Neural progenitor cell (in vitro differentiated cells): Measurements from ENCODE around the gene FOLR1. TPM values are rescaled to one million over a fixed set of nuclear protein-coding genes. Genes with fewer than 3 reads are reported as not detected.
"Not testable (repeated sequence)": the region's sequence is repeated elsewhere in the genome, so short reads cannot be mapped to it uniquely, and the experiment has no call there.

ENCODE experiments used
- DNase-seq: peaks from one replicate; pipeline ENCODE4 v3.0.0-alpha.2; 2016; ENCODE audit warnings: low spot score
- H2AFZ ChIP-seq: fragments of 200-600 bp; sonication (generic); replicated peaks from 2 replicates; pipeline ENCODE4 v1.6.1; 2016; ENCODE audit warnings: antibody characterized with exemption
- H3F3A ChIP-seq: fragments of 200-600 bp; sonication (generic); 2 replicates; pipeline ENCODE4 v1.6.1; 2016; ENCODE audit warnings: antibody characterized with exemption, low read depth
- H3K27ac ChIP-seq: fragments of 200-600 bp; sonication (generic); 2 replicates; pipeline ENCODE4 v1.5.1; 2016; ENCODE audit warnings: mild to moderate bottlenecking
- H3K27me3 ChIP-seq: fragments of 200-600 bp; sonication (generic); 2 replicates; pipeline ENCODE4 v1.6.1; 2016; ENCODE audit warnings: mild to moderate bottlenecking, moderate library complexity
- H3K36me3 ChIP-seq: fragments of 200-600 bp; sonication (generic); 2 replicates; pipeline ENCODE4 v1.5.1; 2016
- H3K4me1 ChIP-seq: fragments of 200-600 bp; sonication (generic); 2 replicates; pipeline ENCODE4 v1.6.1; 2016; ENCODE audit warnings: mixed run types
- H3K4me2 ChIP-seq: fragments of 200-600 bp; sonication (generic); 2 replicates; pipeline ENCODE4 v1.6.1; 2016
- H3K4me3 ChIP-seq: fragments of 200-600 bp; sonication (generic); 2 replicates; pipeline ENCODE4 v1.5.1; 2016
- H3K79me2 ChIP-seq: fragments of 200-600 bp; sonication (generic); 2 replicates; pipeline ENCODE4 v1.6.1; 2016; ENCODE audit warnings: low read depth
- H3K9ac ChIP-seq: fragments of 200-600 bp; sonication (generic); 2 replicates; pipeline ENCODE4 v1.6.1; 2016
- H3K9me3 ChIP-seq: fragments of 200-600 bp; sonication (generic); 2 replicates; pipeline ENCODE4 v1.5.1; 2016; ENCODE audit warnings: low read depth
- H4K20me1 ChIP-seq: fragments of 200-600 bp; sonication (generic); 2 replicates; pipeline ENCODE4 v1.6.1; 2016; ENCODE audit warnings: low read depth
- H3K27ac Mint-ChIP-seq: 3 replicates; pipeline ENCODE4 v1.8.0; 2021; ENCODE audit warnings: mixed read lengths
- H3K27me3 Mint-ChIP-seq: 2 replicates; pipeline ENCODE4 v1.8.0; 2022; ENCODE audit warnings: low read depth, mild to moderate bottlenecking, inconsistent platforms, moderate library complexity, mixed read lengths; ENCODE audit not compliant: insufficient read depth
- H3K36me3 Mint-ChIP-seq: 3 replicates; pipeline ENCODE4 v1.8.0; 2021; ENCODE audit warnings: mixed read lengths
- H3K4me1 Mint-ChIP-seq: 3 replicates; pipeline ENCODE4 v1.8.0; 2021; ENCODE audit warnings: mixed read lengths
- H3K4me3 Mint-ChIP-seq: 3 replicates; pipeline ENCODE4 v1.8.0; 2021; ENCODE audit warnings: mild to moderate bottlenecking, moderate library complexity, mixed read lengths
- H3K9me3 Mint-ChIP-seq: 3 replicates; pipeline ENCODE4 v1.8.0; 2020; ENCODE audit warnings: mixed read lengths
- EZH2 ChIP-seq: fragments of 200-600 bp; sonication (generic); IDR thresholded peaks from 2 replicates; pipeline ENCODE4 v1.6.1; 2017; ENCODE audit warnings: antibody characterized with exemption, mild to moderate bottlenecking, moderate library complexity
- EZH2phosphoT487 ChIP-seq: fragments of 200-600 bp; sonication (generic); IDR thresholded peaks from 2 replicates; pipeline ENCODE4 v1.6.1; 2017; ENCODE audit warnings: antibody characterized with exemption
- total RNA-seq: library from RNA; depleted of rRNA; stranded (reverse); fragments of >200 nt; gene quantifications from 2 replicates; pipeline ENCODE4 v1.2.3, GENCODE V29; 2015; ENCODE audit warnings: low replicate concordance
- TF ChIP-seq, protein P1 (sequence below): fragments of 200-600 bp; sonication (generic); IDR thresholded peaks from 2 replicates; pipeline ENCODE4 v1.5.1; 2017; ENCODE audit warnings: antibody characterized with exemption, mild to moderate bottlenecking

Gene FOLR1
- total RNA-seq: 3.6 and 9.6 TPM in 2 replicates

DNA sequence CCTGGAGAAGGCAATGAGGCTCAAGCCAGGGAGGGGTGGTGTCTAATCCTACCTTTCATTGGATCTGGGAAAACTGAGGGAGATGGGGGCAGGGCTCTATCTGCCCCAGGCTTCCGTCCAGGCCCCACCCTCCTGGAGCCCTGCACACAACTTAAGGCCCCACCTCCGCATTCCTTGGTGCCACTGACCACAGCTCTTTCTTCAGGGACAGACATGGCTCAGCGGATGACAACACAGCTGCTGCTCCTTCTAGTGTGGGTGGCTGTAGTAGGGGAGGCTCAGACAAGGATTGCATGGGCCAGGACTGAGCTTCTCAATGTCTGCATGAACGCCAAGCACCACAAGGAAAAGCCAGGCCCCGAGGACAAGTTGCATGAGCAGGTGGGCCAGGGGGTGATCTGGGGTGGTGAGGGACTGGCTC, at the start of gene FOLR1:
Gene FOLR1, plus strand, starts transcription at position 180 of the 421 bp plus-strand sequence. Its CDS starts 34 bp downstream, at position 214.
- no peaks in the 10 kb centered on the region for H3K9me3 ChIP-seq
- no peak within 1 kb of the TSS for H3K4me3 ChIP-seq
- no peak within 1 kb of the TSS for H3K4me3 Mint-ChIP-seq
- H3K4me2 ChIP-seq: peak within 1 kb of the TSS; percentile 39
- no peak within 1 kb of the TSS for H3K9ac ChIP-seq
- H3K4me1 ChIP-seq: peaks cover 32% of the 10 kb centered on the region
- no peaks in the 10 kb centered on the region for H3F3A ChIP-seq
- no peak for TF ChIP-seq EZH2phosphoT487
- peak within 1 kb of the TSS; percentile 88 for H3K27ac Mint-ChIP-seq
- H3K4me1 Mint-ChIP-seq: peaks cover 24% of the 10 kb centered on the region
- DNase-seq: peak; percentile 56
- H3K36me3 ChIP-seq: no peaks in the 10 kb centered on the region
- no peaks in the 10 kb centered on the region for H3K27me3 ChIP-seq
- H3K9me3 Mint-ChIP-seq: no peaks in the 10 kb centered on the region
- no peaks in the 10 kb centered on the region for H3K36me3 Mint-ChIP-seq
- H3K27ac ChIP-seq: no peak within 1 kb of the TSS
- no peaks in the 10 kb centered on the region for H3K79me2 ChIP-seq
- H4K20me1 ChIP-seq: no peaks in the 10 kb centered on the region
- H3K27me3 Mint-ChIP-seq: peaks cover 5% of the 10 kb centered on the region
- peak within 1 kb of the TSS; percentile 85 for H2AFZ ChIP-seq

DNA sequence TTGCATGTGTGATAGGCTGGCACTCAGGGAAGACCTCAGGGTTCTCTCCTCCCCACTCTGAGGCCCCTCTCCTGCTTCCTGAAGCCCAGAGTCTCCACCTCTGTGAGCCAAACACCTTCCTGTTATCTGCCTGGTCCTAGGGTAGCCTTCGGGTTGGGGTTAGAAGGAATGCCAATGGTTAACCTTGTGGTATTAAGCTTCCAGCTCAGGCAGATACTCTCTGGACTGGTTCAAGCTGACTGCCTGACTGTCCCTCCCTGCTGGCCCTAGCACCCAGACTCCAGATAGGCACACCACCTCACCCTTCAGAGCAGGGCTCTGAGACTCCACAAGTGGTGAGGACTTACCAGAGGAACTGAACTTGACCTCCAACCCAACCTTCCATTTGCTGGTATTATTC, 49.4 kb upstream of the FOLR1 start:
- H3K4me3 ChIP-seq: not testable (repeated sequence)

DNA sequence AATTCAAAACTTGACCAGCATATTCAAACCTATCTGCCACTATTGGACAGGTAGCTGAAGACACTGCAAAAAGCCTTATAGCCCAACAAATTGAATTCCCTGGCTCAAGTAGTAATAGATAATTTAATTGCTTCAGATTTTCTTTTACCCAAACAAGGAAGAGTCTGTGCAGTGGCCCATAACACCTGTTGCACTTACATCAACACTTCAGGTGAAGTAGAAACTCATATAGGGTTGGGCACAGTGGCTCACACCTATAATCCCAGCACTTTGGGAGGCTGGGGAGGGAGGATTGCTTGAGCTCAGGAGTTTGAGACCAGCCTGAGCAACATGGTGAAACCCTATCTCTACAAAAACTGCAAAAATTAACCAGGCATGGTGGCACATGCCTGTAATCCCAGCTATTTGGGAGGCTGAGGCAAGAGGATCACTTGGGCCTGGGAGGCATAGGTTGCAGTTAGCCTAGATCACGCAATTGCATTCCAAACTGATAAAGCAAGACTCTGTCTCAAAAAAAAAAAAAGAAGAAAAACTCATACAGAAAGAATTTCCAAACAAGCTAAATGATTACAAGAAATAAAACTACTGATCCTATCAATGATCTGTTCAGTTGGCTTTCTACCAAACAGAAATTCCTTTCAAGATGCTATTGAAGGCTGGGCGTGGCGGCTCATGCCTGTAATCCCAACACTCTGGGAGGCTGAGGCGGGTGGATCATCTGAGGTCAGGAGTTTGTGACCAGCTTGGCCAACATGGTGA, 47.0 kb upstream of the FOLR1 start:
- Mint-ChIP-seq H3K36me3 (no peaks in the 10 kb centered on the region), H3K4me1 (no peaks in the 10 kb centered on the region), H3K9me3 (no peaks in the 10 kb centered on the region), H3K4me3 (no peak overlapping the region), H3K27me3 (peaks cover 9% of the 10 kb centered on the region), H3K27ac (no peak overlapping the region)
- Histone ChIP-seq H3K36me3 (no peaks in the 10 kb centered on the region), H3K79me2 (no peaks in the 10 kb centered on the region), H3K4me1 (no peaks in the 10 kb centered on the region), H4K20me1 (no peaks in the 10 kb centered on the region), H3K4me3 (no peak overlapping the region), H3K4me2 (no peak overlapping the region), H3K9me3 (no peaks in the 10 kb centered on the region), H2AFZ (no peak overlapping the region), H3K27me3 (no peaks in the 10 kb centered on the region), H3K27ac (no peak overlapping the region), H3F3A (no peaks in the 10 kb centered on the region), H3K9ac (no peak overlapping the region)
- TF ChIP-seq, protein P1, sequence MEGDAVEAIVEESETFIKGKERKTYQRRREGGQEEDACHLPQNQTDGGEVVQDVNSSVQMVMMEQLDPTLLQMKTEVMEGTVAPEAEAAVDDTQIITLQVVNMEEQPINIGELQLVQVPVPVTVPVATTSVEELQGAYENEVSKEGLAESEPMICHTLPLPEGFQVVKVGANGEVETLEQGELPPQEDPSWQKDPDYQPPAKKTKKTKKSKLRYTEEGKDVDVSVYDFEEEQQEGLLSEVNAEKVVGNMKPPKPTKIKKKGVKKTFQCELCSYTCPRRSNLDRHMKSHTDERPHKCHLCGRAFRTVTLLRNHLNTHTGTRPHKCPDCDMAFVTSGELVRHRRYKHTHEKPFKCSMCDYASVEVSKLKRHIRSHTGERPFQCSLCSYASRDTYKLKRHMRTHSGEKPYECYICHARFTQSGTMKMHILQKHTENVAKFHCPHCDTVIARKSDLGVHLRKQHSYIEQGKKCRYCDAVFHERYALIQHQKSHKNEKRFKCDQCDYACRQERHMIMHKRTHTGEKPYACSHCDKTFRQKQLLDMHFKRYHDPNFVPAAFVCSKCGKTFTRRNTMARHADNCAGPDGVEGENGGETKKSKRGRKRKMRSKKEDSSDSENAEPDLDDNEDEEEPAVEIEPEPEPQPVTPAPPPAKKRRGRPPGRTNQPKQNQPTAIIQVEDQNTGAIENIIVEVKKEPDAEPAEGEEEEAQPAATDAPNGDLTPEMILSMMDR: no peak
- TF ChIP-seq EZH2 (no peak), EZH2phosphoT487 (no peak)
- DNase-seq: no peak

More for the DNA sequence above, 49.4 kb upstream of the FOLR1 start:
- not testable (repeated sequence) for H2AFZ ChIP-seq, H3K36me3 ChIP-seq, H3K9ac ChIP-seq, H3F3A ChIP-seq, H3K27ac Mint-ChIP-seq, H3K4me2 ChIP-seq, H4K20me1 ChIP-seq, H3K4me1 ChIP-seq, DNase-seq, H3K9me3 ChIP-seq, H3K4me1 Mint-ChIP-seq, H3K79me2 ChIP-seq, H3K27me3 Mint-ChIP-seq, H3K36me3 Mint-ChIP-seq, H3K27ac ChIP-seq, H3K27me3 ChIP-seq, H3K4me3 Mint-ChIP-seq, H3K9me3 Mint-ChIP-seq

DNA sequence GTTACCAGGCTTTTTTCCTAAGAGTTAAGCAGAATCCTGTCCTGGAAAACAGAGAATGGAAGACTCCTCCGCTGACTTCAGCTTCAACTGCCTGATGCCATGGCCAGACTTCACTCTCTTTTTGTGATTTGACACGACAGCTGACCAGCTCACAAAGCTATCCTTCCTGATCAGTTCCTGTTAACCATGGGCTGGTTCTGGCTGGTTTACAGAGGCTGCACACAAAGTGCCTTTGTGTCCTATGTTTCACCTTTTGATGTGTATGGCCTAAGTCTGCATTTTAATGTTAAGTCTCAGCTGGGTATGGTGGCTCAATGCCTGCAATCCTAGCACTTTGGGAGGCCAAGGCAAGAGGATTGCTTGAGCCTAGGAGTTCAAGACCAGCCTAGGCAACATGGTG, 45.3 kb upstream of the FOLR1 start:
- no peaks in the 10 kb centered on the region for H3F3A ChIP-seq
- H3K4me1 ChIP-seq: no peaks in the 10 kb centered on the region
- no peaks in the 10 kb centered on the region for H3K36me3 Mint-ChIP-seq
- H3K27me3 ChIP-seq: no peaks in the 10 kb centered on the region
- no peaks in the 10 kb centered on the region for H3K9me3 ChIP-seq
- no peaks in the 10 kb centered on the region for H3K36me3 ChIP-seq
- no peak overlapping the region for H3K4me2 ChIP-seq
- H3K4me3 ChIP-seq: no peak overlapping the region
- peaks cover 5% of the 10 kb centered on the region for H3K27me3 Mint-ChIP-seq
- H3K4me1 Mint-ChIP-seq: no peaks in the 10 kb centered on the region
- H3K27ac Mint-ChIP-seq: no peak overlapping the region
- H4K20me1 ChIP-seq: no peaks in the 10 kb centered on the region
- no peak overlapping the region for H3K4me3 Mint-ChIP-seq
- DNase-seq: no peak
- H3K79me2 ChIP-seq: no peaks in the 10 kb centered on the region
- no peak overlapping the region for H2AFZ ChIP-seq
- no peak for TF ChIP-seq EZH2phosphoT487
- H3K9me3 Mint-ChIP-seq: no peaks in the 10 kb centered on the region
- no peak overlapping the region for H3K27ac ChIP-seq
- no peak overlapping the region for H3K9ac ChIP-seq
